G401 (cell line): ENCODE results near the gene IFT74. TPM values are rescaled to one million over a fixed set of nuclear protein-coding genes. Genes with fewer than 3 reads are reported as not detected.

Experiments used
- DNase-seq: peaks from one replicate; pipeline ENCODE4 v3.0.0-alpha.2; 2015; ENCODE audit warnings: low spot score
- in situ Hi-C: cut with HindIII; loops from 2 replicates; pipeline ENCODE4 v1.10.0; 2016; ENCODE audit warnings: low sequenced_read_pairs, mixed read lengths
- total RNA-seq: library from RNA; depleted of rRNA; stranded (reverse); fragments of >200 nt; shearing (Covaris generic); gene quantifications from 2 replicates; pipeline ENCODE4 v1.2.3, GENCODE V29; 2014; rRNA removed

Gene IFT74
- total RNA-seq, 1 experiment from 2014 or later: 31.8 TPM

- no peak for DNase-seq
- in situ Hi-C loops: no loop called here
Measured at GRCh38 chr9:27112235-27112634, 156.0 kb downstream of the IFT74 start.

Other genes with a start within 250 kb of the IFT74 start
- gene CAAP1, start 63.6 kb upstream of the IFT74 start, total RNA-seq: 17.0 and 24.2 TPM in 2 replicates
- gene PLAA, start 9.2 kb upstream of the IFT74 start, total RNA-seq: 19.8 and 23.4 TPM in 2 replicates
- not detected in 2 replicates for gene LRRC19, start 49.3 kb downstream of the IFT74 start, total RNA-seq
- not detected in 2 replicates for gene TEK, start 152.8 kb downstream of the IFT74 start, total RNA-seq